Gastroesophageal sphincter (tissue), 4 donors: ENCODE measurements around the gene NPRL2. TPM values are rescaled to one million over a fixed set of nuclear protein-coding genes. Genes with fewer than 3 reads are reported as not detected.

Source experiments
- ATAC-seq: fragments of 150-250 bp; one replicate; pipeline ENCODE4 v1.9.1; 2016; ENCODE audit warnings: mild to moderate bottlenecking, moderate library complexity
- H3K27ac ChIP-seq, 4 donors: fragments of 200-600 bp; sonication (generic) in 3 of 4; 1 replicate in 3 of 4; 2 replicates in 1 of 4; pipeline ENCODE4 v1.5.1; 2016 to 2019
- H3K27me3 ChIP-seq: fragments of 200-600 bp; sonication (generic); one replicate; pipeline ENCODE4 v1.5.1; 2019
- H3K36me3 ChIP-seq, 2 donors: fragments of 200-600 bp; sonication (generic); one replicate each; pipeline ENCODE4 v1.5.1; 2019; ENCODE audit warnings: control low read depth in 1 of 2
- H3K4me1 ChIP-seq, 3 donors: fragments of 200-600 bp; sonication (generic); 1 replicate in 2 of 3; 2 replicates in 1 of 3; pipeline ENCODE4 v1.5.1; 2016 to 2019; ENCODE audit warnings: control low read depth in 2 of 3
- H3K4me3 ChIP-seq, 2 donors: fragments of 200-600 bp; sonication (generic); one replicate each; pipeline ENCODE4 v1.5.1; 2019; ENCODE audit warnings: mild to moderate bottlenecking in 1 of 2, moderate library complexity in 1 of 2
- H3K9me3 ChIP-seq, 3 donors: fragments of 200-600 bp; sonication (generic); one replicate each; pipeline ENCODE4 v1.5.1; 2017 to 2019; ENCODE audit warnings: control low read depth in 2 of 3
- EP300 ChIP-seq: sonication (generic); formaldehyde crosslinking; IDR thresholded peaks from one replicate; pipeline ENCODE4 v1.6.1; 2017; ENCODE audit warnings: antibody characterized with exemption, mild to moderate bottlenecking
- POLR2A ChIP-seq, 2 donors: fragments of 450-650 bp; IDR thresholded peaks; one replicate each; pipeline ENCODE4 v1.6.1; 2017; ENCODE audit warnings: antibody characterized with exemption in 2 of 2, mild to moderate bottlenecking in 2 of 2, moderate library complexity in 1 of 2
- POLR2AphosphoS5 ChIP-seq: sonication (generic); formaldehyde crosslinking; IDR thresholded peaks from one replicate; pipeline ENCODE4 v1.6.1; 2017; ENCODE audit warnings: antibody characterized with exemption
- WGBS, 2 donors: methylation state at CpG; one replicate each; pipeline ENCODE4 v1.1.5; 2018; ENCODE audit warnings: low coverage in 1 of 2; 5-methylcytosine and 5-hydroxymethylcytosine counted together
- total RNA-seq, 4 donors: library from RNA; depleted of rRNA; stranded (reverse); fragments of >200 nt; gene quantifications; one replicate each; pipeline ENCODE4 v1.1.0, GENCODE V29; 2016
- TF ChIP-seq, protein P1 (sequence below), 4 experiments: fragments of 200-600 bp in 2 of 4; fragments of 450-650 bp in 2 of 4; sonication (generic) in 1 of 4; IDR thresholded peaks; one replicate each; pipeline ENCODE4 v1.5.1; 2017 to 2019; ENCODE audit warnings: antibody characterized with exemption in 4 of 4, mild to moderate bottlenecking in 2 of 4, moderate library complexity in 2 of 4

Gene NPRL2
- total RNA-seq, 4 donors from 2014 or later = 14.0 to 26.6 (median 19.5) TPM

DNA sequence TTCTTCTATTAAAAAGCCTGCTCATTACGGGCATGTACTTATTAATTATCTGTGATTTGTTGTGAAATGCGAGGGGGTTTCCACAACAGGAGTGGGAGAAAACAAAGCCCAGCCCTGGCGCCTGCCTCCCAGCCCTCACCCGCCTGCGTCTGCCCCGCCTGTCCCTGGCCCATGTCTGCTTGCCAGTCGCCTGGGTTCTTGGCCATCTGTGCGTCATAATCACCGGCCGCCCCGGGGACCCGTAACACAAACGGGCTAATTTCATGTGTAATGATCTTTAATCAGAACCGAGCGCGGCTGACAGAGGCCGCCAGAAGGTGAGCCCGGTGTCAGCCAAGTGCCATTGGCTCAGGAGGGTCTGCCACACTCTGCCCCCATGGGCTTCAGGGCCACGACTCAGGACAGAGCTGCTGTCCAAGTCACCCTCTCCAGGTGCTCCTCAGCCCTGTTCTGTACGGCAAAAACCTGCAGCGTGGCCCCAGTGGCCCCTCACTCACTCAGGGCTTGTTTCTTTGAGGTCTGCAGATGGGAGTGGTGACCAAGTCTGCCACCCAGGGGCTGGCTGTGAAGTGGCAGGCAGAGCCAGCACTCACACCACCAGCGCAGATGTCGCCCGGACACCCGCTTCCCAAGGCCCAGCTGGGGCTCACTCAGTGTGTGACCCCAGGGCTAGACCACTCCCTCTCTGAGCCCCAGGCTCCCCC, 37.6 kb upstream of the NPRL2 start:
- Histone ChIP-seq H3K27me3 (no peaks in the 10 kb centered on the region), H3K9me3 (no peaks in the 10 kb centered on the region), H3K4me3 (no peak overlapping the region), H3K27ac (no peak overlapping the region), H3K36me3 (no peaks in the 10 kb centered on the region), H3K4me1 (peaks cover 0 to 9% (median 0%) of the 10 kb centered on the region in 3 donors)
- no peak for ATAC-seq
- 64 to 94% methylated on average over 5 to 12 of the region's 25 CpGs for WGBS, 2 donors
- TF ChIP-seq EP300 (no peak), POLR2A (IDR thresholded peaks at IDR 0.05) (no peak), POLR2AphosphoS5 (no peak)
- TF ChIP-seq, protein P1, sequence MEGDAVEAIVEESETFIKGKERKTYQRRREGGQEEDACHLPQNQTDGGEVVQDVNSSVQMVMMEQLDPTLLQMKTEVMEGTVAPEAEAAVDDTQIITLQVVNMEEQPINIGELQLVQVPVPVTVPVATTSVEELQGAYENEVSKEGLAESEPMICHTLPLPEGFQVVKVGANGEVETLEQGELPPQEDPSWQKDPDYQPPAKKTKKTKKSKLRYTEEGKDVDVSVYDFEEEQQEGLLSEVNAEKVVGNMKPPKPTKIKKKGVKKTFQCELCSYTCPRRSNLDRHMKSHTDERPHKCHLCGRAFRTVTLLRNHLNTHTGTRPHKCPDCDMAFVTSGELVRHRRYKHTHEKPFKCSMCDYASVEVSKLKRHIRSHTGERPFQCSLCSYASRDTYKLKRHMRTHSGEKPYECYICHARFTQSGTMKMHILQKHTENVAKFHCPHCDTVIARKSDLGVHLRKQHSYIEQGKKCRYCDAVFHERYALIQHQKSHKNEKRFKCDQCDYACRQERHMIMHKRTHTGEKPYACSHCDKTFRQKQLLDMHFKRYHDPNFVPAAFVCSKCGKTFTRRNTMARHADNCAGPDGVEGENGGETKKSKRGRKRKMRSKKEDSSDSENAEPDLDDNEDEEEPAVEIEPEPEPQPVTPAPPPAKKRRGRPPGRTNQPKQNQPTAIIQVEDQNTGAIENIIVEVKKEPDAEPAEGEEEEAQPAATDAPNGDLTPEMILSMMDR (IDR thresholded peaks at IDR 0.05) = no peak

DNA sequence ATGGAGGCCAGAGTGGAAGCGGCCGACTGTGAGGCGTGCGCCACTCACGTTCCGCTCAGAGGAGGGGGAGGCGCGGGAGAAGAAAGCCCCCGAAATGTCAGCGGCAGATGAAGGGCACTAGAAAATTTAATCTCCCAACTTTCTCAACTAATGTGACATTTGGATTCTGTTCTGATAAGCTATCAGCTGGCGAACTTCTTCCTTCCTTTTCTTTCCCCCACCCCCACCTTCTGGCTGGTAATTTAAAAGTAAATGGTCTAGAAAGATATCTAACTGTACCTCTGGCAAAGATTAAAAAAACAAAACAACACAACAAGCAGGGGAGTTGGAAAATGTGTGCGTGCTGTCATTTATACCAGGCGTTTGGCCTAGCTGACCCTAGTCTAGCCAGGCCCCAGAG, 35.2 kb upstream of the NPRL2 start:
- H3K36me3 ChIP-seq = no peaks in the 10 kb centered on the region
- no peak for TF ChIP-seq POLR2AphosphoS5
- no peak overlapping the region for H3K27ac ChIP-seq
- H3K9me3 ChIP-seq = no peaks in the 10 kb centered on the region
- no peak for ATAC-seq
- H3K27me3 ChIP-seq = no peaks in the 10 kb centered on the region
- no peak overlapping the region for H3K4me3 ChIP-seq
- peaks cover 0 to 2% (median 0%) of the 10 kb centered on the region in 3 donors for H3K4me1 ChIP-seq
- WGBS, 2 donors = 82 to 88% methylated on average over 2 to 13 of the region's 13 CpGs

DNA sequence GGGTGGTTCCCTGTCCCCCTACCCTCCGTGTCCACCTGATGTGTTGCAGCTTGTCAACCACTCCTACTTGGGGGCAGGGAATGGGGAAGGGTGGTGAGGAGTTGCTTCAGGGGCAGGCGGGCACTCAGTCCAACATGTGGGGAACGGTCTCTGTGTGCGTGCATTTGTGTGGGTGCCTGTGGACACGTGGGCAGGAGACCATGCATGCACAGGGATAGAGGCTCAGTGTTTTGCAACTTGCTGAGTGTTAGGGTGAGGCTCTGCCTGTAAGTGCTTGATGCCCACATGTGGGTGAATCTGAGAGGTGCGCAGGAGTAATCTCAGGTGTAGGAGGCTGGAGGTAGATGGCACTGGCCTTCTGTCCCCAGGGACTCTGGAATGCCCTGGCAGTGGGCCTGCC, 33.2 kb upstream of the NPRL2 start:
- H3K27ac ChIP-seq = no peak overlapping the region
- no peak overlapping the region for H3K4me3 ChIP-seq
- ATAC-seq = no peak
- no peaks in the 10 kb centered on the region for H3K4me1 ChIP-seq
- H3K9me3 ChIP-seq = no peaks in the 10 kb centered on the region
- 50% methylated on average over 1 of the region's 6 CpGs; no CpG with 5 or more reads in 1 of the 2 donors for WGBS, 2 donors
- H3K36me3 ChIP-seq = no peaks in the 10 kb centered on the region
- TF ChIP-seq POLR2A (IDR thresholded peaks at IDR 0.05) (no peak), POLR2AphosphoS5 (no peak), EP300 (no peak)
- TF ChIP-seq, protein P1 (IDR thresholded peaks at IDR 0.05) = no peak
- H3K27me3 ChIP-seq = no peaks in the 10 kb centered on the region

DNA sequence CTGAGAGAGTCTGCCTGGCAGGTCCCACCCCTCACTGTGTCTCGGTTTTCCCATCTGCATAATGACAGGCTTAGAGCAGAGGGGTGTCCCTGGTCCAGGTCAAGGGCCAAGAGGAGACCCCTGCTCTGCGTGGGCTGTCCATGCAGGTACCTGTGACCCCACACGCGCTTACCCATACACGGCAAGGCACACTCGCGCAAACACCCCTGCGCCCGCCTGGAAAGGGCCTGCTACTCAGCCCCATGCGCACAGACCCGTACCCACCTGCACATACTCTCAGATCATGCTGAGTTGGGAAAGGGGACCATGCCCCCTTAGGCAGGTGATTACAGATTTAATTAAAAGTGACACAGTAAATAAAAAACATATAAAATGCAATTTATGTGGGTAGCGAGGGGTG, 32.1 kb upstream of the NPRL2 start:
- no peaks in the 10 kb centered on the region for H3K4me1 ChIP-seq
- no peak for ATAC-seq
- no peaks in the 10 kb centered on the region for H3K9me3 ChIP-seq
- WGBS, 2 donors = 100% methylated on average over 4 of the region's 12 CpGs; no CpG with 5 or more reads in 1 of the 2 donors
- TF ChIP-seq POLR2AphosphoS5 = no peak
- TF ChIP-seq EP300 = no peak
- no peak for TF ChIP-seq POLR2A (IDR thresholded peaks at IDR 0.05)
- TF ChIP-seq, protein P1 (IDR thresholded peaks at IDR 0.05) = no peak
- no peaks in the 10 kb centered on the region for H3K36me3 ChIP-seq
- H3K27me3 ChIP-seq = no peaks in the 10 kb centered on the region
- no peak overlapping the region for H3K27ac ChIP-seq
- H3K4me3 ChIP-seq = no peak overlapping the region

DNA sequence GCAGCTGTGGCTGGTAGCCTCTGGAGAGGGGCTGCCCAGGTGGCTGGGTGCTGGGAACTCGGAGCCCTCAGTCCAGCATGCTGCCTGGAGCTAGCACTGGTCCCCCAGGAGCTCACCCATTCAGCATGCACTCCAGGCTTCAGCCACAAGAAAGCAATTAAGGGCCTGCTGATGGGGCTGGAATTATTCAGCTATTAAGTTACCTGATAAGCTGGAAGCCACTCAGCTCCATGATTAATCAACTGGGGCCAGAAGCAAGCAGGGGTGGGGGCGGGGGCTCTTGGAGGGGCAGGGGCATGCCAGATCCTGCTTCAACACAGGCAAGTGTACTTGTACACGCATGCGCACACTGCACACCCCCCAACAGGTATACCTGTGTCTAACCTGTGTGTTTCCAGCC, 30.8 kb upstream of the NPRL2 start:
- H3K4me1 ChIP-seq = no peaks in the 10 kb centered on the region
- no peaks in the 10 kb centered on the region for H3K9me3 ChIP-seq
- H3K27ac ChIP-seq = no peak overlapping the region
- TF ChIP-seq, protein P1 (IDR thresholded peaks at IDR 0.05) = no peak
- TF ChIP-seq POLR2AphosphoS5 = no peak
- no peak for TF ChIP-seq POLR2A (IDR thresholded peaks at IDR 0.05)
- TF ChIP-seq EP300 = no peak
- H3K36me3 ChIP-seq = no peaks in the 10 kb centered on the region
- H3K4me3 ChIP-seq = no peak overlapping the region
- no peaks in the 10 kb centered on the region for H3K27me3 ChIP-seq
- 100% methylated on average over 1 of the region's 4 CpGs; no CpG with 5 or more reads in 1 of the 2 donors for WGBS, 2 donors
- ATAC-seq = no peak
